Measurements from ENCODE around the gene S100A2.
A peak's percentile ranks its signal among the peaks of the same experiment; 100 is the strongest.

Gene S100A2

DNA sequence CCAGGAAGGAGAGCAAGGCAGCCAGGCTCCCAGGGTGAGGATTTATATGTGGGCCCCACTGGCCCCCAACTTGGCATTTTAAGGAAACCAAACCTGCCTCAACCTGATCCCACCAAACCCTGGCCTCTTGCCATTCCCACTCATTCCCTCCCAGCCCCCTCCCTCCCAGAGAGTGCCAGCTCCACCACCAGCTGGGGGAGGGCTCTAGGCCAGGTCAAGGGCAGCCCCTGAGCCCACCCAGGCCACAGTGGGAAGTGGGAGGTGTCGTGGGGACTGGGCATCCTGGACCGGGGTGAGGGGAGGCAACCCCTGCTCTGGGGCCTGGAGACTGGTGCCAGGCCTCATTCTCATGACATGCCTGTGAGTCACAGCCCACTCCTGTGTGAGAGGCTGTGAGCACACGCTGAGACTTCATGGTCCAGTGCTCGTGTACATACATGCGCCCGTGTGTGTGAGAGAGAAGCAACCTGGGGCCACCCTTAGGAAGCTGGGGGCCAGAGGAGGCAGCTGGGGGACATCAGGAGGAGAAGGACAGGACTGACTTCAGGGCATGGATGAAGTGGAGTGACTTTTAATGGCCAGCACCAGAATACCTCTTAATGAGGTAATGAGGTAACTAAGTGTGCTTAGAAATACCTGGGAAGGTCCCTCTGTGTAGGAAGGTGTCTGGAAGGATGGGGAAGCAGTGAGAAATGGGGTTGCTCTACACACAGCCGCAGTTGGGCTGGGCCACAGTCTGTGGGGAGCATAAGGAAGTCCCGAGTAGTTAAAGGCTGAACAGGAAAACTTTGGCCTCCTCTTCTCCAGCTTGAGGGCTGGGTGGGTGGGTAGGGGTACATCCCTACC, at the start of gene S100A2:
TSS of gene S100A2 (minus strand) at position 316 of the 846 bp plus-strand sequence. CDS start 1,967 bp downstream, outside the sequence.
- peak; percentile 86 to 97 for DNase-seq (ENCODE audit: low read depth in 2 of 2)
- H3K4me3 ChIP-seq (replicated peaks in 1 of 2; ENCODE audit: low read depth in 2 of 2, low read length in 2 of 2): peak within 1 kb of the TSS in 1 of 2 donors; percentile 14
- no peak for TF ChIP-seq CTCF (IDR thresholded peaks at IDR 0.05; ENCODE audit: low read depth, low read length)

DNA sequence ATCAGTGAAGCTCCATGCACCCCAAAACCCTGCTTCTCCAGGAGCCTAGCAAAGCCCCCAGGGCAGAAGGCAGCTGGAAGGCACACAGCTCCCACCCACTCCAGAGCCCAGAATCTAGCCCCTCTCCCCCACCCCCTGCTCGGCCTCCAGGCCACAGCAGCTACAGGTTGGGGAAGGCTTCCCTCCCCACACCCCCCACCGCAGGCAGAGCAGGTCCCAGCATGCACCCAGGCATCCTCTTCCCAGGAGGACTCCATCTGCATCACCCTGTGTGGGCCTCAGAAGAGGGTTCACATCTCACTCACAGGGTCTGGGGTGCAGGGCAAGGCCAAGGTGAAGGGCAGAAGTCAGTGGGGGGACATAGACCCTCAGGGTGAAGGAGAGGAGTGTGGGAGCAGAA, 49.8 kb upstream of the S100A2 start:
- no peak for DNase-seq (ENCODE audit: low read depth in 2 of 2)
- H3K4me3 ChIP-seq (replicated peaks in 1 of 2; ENCODE audit: low read depth in 2 of 2, low read length in 2 of 2): no peak overlapping the region
- TF ChIP-seq CTCF (IDR thresholded peaks at IDR 0.05; ENCODE audit: low read depth, low read length): no peak

GRCh38 chr1:153614906-153615305, 49.3 kb upstream of the S100A2 start:
- DNase-seq (ENCODE audit: low read depth in 2 of 2): no peak
- no peak overlapping the region for H3K4me3 ChIP-seq (replicated peaks in 1 of 2; ENCODE audit: low read depth in 2 of 2, low read length in 2 of 2)
- TF ChIP-seq CTCF (IDR thresholded peaks at IDR 0.05; ENCODE audit: low read depth, low read length): no peak

- peak; percentile 7 for TF ChIP-seq CTCF (IDR thresholded peaks at IDR 0.05; ENCODE audit: low read depth, low read length)
- DNase-seq (ENCODE audit: low read depth in 2 of 2): no peak
- H3K4me3 ChIP-seq (replicated peaks in 1 of 2; ENCODE audit: low read depth in 2 of 2, low read length in 2 of 2): no peak overlapping the region
Observed at GRCh38 chr1:153614189-153614900, 48.7 kb upstream of the S100A2 start.

DNA sequence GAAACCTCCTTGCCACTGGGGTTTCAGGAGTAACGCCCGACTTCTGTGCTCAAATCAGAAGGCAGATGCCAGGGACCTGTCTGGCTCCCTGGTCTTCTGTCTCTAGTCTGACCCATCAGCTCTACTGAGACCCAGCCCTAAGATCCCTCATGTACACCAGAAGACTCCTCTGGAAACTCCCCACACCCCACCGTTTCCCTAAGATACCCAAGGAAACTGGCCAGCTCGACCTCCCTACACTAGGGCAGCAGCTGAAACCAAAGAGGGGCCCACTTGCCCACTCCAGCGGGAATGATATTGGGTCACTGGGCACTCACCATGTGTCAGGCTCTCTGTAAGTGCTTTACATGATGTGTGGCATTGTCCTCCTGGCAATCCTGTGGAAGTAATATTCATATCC, 47.8 kb upstream of the S100A2 start:
- DNase-seq (ENCODE audit: low read depth in 2 of 2): no peak
- TF ChIP-seq CTCF (IDR thresholded peaks at IDR 0.05; ENCODE audit: low read depth, low read length): no peak
- peak overlapping the region in 1 of 2 donors; percentile 77 for H3K4me3 ChIP-seq (replicated peaks in 1 of 2; ENCODE audit: low read depth in 2 of 2, low read length in 2 of 2)

- DNase-seq (ENCODE audit: low read depth in 2 of 2): peak; percentile 51 to 79
- TF ChIP-seq CTCF (IDR thresholded peaks at IDR 0.05; ENCODE audit: low read depth, low read length): no peak
- peak within 1 kb of the TSS; percentile 71 to 77 for H3K4me3 ChIP-seq (replicated peaks in 1 of 2; ENCODE audit: low read depth in 2 of 2, low read length in 2 of 2)
Observed at GRCh38 chr1:153612755-153613331, 47.2 kb upstream of the S100A2 start, which contains the start of gene S100A16. Gene S100A16, minus strand, starts transcription at chr1:153613137. Its CDS starts 4,986 bp downstream, at chr1:153608151.
